PFSK-1 (cell line): Measurements from ENCODE around the gene IGFLR1.

Experiments
- FOXP2 ChIP-seq: optimal IDR thresholded peaks from 2 replicates; pipeline ENCODE3; 2011; ENCODE audit warnings: borderline replicate concordance, control low read depth, inconsistent platforms; ENCODE audit not compliant: insufficient read depth; ENCODE audit errors: extremely low read length, extremely low read depth
- POLR2AphosphoS5 ChIP-seq: IDR thresholded peaks from 2 replicates; pipeline ENCODE4 v1.6.1; 2012; ENCODE audit warnings: low read depth, mild to moderate bottlenecking, control low read depth, low read length, moderate library complexity
- SIN3A ChIP-seq: IDR thresholded peaks from 2 replicates; pipeline ENCODE4 v1.6.1; 2012; ENCODE audit warnings: mild to moderate bottlenecking, low read length, moderate library complexity, borderline replicate concordance; ENCODE audit not compliant: insufficient read depth
- TAF1 ChIP-seq: IDR thresholded peaks from 2 replicates; pipeline ENCODE4 v1.6.1; 2012; ENCODE audit warnings: low read length, control low read depth, borderline replicate concordance; ENCODE audit not compliant: insufficient read depth
- TF ChIP-seq, protein P1 (sequence below), 2 experiments: IDR thresholded peaks; 2 replicates each; pipeline versions ENCODE4 v1.6.1 to v1.8.0; 2011 to 2012; ENCODE audit warnings: low read depth in 2 of 2, low read length in 2 of 2, control low read depth in 1 of 2, inconsistent platforms in 1 of 2, mild to moderate bottlenecking in 1 of 2, moderate library complexity in 1 of 2; ENCODE audit not compliant: insufficient read depth in 1 of 2

The IGFLR1 gene

DNA sequence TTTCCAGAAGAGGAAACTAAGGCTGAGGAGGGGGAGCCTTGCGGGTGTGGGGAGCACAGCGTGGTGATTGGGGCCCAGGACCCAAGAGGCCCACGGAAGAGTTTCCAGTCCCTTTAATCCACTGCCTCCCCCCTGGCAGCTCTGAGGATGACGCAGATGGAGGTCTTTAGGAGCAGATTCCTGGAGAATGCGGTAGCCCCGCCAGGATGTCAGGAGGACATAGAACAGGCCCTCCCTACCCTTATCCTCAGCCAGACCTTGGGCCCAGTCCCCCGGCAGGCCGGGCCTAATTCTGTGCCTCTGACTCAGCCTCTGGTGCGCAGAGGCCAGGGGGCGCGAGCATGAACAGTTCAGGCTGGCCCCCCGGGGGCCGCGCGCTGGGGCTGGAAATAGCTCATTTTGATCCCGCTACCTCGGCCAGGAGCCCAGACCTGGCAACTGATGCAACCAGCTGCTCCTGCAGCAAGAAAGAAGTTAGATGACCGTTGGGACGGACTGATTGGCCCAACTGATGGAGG, 15.0 kb upstream of the IGFLR1 start:
- TF ChIP-seq TAF1: no peak
- TF ChIP-seq POLR2AphosphoS5: 0 out of 2 replicates have a peak, but pooled peaks have one; percentile 14
- no peak for TF ChIP-seq SIN3A
- TF ChIP-seq, protein P1, sequence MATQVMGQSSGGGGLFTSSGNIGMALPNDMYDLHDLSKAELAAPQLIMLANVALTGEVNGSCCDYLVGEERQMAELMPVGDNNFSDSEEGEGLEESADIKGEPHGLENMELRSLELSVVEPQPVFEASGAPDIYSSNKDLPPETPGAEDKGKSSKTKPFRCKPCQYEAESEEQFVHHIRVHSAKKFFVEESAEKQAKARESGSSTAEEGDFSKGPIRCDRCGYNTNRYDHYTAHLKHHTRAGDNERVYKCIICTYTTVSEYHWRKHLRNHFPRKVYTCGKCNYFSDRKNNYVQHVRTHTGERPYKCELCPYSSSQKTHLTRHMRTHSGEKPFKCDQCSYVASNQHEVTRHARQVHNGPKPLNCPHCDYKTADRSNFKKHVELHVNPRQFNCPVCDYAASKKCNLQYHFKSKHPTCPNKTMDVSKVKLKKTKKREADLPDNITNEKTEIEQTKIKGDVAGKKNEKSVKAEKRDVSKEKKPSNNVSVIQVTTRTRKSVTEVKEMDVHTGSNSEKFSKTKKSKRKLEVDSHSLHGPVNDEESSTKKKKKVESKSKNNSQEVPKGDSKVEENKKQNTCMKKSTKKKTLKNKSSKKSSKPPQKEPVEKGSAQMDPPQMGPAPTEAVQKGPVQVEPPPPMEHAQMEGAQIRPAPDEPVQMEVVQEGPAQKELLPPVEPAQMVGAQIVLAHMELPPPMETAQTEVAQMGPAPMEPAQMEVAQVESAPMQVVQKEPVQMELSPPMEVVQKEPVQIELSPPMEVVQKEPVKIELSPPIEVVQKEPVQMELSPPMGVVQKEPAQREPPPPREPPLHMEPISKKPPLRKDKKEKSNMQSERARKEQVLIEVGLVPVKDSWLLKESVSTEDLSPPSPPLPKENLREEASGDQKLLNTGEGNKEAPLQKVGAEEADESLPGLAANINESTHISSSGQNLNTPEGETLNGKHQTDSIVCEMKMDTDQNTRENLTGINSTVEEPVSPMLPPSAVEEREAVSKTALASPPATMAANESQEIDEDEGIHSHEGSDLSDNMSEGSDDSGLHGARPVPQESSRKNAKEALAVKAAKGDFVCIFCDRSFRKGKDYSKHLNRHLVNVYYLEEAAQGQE (IDR thresholded peaks at IDR 0.05; ENCODE audit: insufficient read depth in 1 of 2, low read depth in 2 of 2, low read length in 2 of 2): 0 out of 4 replicates have a peak, but pooled peaks of 1 of the 2 experiments have one; percentile 9

DNA sequence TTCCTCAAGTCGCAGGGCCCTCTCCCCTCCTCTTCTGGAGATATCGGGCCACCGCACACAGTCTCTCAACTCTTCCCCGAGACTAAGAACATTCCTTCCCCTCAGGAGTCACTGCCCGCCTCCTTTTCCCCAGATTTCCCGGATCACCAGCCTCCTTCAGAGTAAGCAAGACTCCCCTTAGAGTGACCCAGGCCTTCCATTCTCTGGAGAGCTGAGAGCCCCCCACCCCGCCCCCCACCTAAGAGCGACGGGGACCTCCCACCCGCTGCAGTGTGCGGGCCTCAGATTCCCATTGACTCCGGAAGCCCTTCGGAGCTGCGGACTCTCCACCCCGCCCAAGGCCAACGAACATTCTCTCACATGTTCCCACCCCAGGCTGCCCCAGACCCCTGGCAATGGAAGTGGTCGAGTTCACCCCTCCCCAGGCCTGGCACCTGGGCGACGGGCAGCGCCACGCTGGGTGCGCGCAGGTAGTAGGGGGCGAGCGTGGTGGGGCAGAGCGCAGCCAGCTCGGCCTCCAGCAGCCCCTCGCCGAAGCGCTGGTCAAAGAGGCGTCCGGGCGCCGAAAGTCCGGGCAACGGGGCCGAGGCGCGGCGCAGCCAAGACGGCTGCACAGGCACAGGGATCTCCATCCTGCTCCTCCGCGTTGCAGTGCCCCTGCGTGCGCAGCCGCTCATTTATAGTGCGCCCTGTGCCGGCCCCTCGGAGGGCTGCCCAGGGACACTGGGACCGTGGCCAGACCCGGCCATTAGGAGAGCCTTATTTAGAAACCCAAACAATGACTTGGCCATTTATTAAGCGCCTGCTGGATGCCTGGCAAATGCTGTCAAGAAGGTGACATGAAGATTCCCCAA, 14.4 kb upstream of the IGFLR1 start, which contains the start of gene HSPB6:
Gene HSPB6 (minus strand): TSS at position 653 of the 854 bp plus-strand sequence. CDS start 21 bp downstream, at position 632.
- TF ChIP-seq FOXP2: no peak
- no peak for TF ChIP-seq TAF1

DNA sequence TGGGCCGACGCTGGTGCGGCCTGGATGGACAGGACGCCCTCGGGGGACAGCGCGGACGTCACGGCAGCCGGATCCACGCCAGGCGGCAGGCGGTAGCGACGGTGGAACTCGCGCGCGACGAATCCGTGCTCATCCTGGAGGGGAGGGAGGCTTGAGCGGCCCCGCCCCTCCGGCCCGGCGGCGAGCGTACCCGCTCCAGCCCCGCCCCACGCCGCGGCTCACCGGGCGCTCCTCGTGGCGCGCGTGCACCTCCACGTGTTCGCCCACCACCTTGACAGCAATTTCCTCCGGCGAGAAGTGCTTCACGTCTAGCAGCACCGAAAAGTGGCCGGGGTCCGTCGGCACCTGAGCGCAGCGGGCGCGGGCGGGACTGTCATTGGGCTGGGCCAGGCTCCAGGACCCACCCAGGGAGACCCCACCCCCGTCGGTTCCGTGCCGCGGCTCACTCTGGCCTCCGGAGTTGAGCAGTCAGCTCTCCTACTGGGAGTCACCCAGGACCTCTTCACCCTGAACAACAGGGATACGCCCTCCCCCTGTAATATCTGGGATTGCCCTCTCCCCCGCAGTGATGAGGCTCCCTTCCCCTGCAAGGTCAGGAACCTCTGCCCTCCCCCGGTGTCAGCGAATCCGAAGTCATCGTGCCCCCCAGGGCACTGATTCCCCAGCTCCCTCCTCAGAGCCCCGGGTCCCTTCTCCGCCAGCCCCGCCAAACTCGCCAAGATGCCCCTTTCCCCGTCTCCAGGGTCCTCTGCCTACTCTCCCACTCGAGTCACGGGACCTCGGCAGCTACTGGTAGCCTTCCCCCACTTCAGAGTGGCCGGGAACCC, 13.5 kb upstream of the IGFLR1 start:
- TF ChIP-seq POLR2AphosphoS5 (no peak), SIN3A (no peak)
- TF ChIP-seq, protein P1 (IDR thresholded peaks at IDR 0.05; ENCODE audit: insufficient read depth in 1 of 2, low read depth in 2 of 2, low read length in 2 of 2): no peak

DNA sequence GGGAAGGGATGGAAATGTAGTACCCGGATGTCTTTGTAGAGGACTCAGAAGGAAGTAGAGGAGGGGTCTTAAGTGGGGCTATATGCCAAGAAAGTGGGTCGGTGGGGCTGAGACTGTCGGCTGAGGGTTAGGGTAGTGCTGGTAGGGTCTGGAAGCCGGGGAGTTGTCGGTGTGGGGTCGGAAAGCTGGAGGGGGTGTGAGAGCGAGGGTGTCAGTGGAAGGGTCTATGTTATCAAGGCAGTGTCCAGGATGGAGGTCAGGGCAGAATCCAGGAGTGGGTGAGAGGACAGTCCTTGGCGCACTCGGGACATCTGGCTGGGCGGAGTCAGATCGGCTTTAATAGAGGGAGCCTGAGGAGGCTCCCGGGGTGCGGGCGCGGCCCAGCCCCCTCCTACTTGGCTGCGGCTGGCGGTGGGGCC, 12.9 kb upstream of the IGFLR1 start:
- TF ChIP-seq, protein P1 (IDR thresholded peaks at IDR 0.05; ENCODE audit: insufficient read depth in 1 of 2, low read depth in 2 of 2, low read length in 2 of 2): no peak

DNA sequence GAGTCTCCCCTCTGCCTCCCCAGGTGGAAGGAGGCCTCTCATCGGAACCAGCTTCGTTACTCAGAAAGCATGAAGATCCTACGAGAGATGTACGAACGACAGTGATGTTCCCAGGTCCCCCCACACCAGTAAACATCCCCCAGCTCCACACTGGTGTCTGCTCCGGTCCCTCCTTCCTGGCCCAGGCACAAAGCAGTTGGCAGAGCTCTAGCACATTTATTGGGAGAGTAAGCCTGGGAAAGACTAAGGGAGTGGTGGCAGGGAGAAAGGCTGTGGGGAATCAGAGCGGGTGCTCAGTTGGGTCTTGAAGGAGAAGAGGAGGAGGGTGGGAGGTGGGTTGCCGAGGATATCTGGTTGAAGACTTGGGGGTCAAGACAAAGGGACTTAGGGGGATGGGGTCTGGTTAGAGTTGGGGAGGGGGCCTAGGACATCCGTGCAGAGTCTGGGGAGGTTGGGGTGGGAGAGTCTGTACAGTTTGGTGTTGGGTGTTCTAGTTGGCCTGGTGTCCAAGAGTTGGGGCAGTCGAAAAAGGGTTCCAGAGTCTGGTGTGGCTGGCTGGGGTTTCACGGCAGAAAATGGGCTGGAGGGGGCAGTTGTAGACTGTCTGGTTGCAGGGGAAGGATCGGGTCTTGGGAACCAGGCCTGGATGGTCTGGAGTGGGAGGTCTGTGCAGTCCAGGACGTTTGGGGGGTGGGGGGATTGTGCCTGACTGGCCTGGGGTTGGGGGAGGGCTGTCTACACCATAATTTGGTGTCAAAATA, 12.3 kb upstream of the IGFLR1 start:
- TF ChIP-seq SIN3A: no peak
- TF ChIP-seq, protein P1 (IDR thresholded peaks at IDR 0.05; ENCODE audit: insufficient read depth in 1 of 2, low read depth in 2 of 2, low read length in 2 of 2): no peak
